EL (cell line): ENCODE results near the gene KRTCAP2.
A peak's percentile ranks its signal among the peaks of the same experiment; 100 is the strongest.
"Not testable (repeated sequence)": the region's sequence is repeated elsewhere in the genome, so short reads cannot be mapped to it uniquely, and the experiment has no call there.

Experiments used
- DNase-seq: peaks from one replicate; pipeline ENCODE4 v3.0.0-alpha.2; 2016

The KRTCAP2 gene

DNA sequence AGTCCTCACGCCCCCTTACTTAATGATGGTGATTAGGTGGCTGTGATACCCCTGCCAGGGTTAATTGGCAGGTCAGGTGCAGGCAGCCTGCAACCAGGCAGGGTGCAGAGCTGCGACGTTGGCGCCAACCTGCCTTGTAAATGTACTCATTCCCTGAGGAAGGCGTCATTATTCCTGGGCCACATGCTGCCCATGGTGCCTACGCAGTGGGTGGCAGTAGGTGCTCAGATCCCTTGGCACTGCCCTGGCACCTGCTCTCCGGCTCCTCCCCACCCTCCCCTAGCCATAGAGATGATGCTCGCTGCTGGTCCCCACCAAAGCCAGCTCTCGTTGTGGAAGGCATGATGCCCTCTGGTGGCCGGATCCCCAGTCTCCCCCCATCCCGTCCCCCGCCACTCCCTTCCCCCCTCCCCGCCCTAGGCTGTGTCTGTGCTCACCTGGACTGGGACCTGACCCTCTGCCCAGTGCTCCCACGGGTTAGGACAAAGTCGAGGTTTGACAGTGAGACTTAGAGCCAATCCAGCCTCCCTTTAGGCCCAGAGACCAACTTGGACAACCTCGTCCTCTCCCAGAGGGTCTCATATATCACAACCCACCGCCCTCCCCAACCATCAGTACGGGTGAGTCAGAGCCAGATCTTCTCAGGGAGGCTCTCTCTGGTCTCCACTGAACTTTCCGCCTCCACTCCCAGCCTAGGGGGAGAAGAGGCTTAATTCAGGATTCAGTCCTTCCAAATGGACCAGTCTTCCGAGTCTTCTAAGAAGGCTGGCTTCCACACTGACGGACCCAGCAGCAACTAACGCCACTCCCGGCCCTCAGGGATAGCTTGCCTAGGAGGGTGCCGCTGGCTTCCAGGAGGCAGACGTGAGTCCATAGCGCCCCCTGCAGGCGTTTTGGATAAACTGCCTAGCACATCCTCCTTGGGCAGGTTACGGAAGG lies 5.7 kb downstream of the KRTCAP2 start:
- peak; percentile 84 for DNase-seq

DNA sequence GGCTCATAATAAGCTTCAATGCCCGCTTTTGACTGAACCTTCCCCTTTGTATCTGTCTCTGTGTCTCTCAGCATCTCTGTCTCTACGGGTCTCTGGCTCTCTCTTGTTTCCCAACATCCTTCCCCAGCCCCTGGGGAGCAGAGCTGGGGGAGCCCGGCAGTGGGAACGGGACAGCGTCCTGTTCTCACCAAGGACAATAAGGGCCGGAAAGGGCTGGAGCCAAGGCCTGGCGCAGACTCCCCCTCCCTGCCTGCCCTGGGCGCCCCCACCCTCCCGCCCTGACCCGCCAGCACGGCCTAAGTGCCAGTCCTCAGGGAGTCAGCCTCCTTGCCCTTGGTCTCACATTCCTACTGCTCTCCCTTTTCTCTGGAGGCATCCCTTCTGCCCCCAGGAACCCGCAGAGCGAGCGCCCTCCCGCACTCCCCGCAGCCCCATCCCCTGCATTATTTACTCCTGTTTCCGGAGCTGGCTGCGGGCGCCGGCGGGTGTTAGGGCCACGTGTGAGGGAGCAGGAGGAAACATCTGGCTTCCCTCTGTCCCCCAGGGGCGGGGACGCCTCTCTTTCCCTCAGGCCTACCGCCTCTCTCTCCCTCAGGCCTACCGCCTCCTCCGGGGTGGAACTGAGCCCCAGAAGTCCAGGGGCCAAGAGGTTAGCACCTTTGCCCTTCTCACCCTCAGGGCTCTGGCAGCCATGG lies 6.5 kb downstream of the KRTCAP2 start:
- no peak for DNase-seq

DNA sequence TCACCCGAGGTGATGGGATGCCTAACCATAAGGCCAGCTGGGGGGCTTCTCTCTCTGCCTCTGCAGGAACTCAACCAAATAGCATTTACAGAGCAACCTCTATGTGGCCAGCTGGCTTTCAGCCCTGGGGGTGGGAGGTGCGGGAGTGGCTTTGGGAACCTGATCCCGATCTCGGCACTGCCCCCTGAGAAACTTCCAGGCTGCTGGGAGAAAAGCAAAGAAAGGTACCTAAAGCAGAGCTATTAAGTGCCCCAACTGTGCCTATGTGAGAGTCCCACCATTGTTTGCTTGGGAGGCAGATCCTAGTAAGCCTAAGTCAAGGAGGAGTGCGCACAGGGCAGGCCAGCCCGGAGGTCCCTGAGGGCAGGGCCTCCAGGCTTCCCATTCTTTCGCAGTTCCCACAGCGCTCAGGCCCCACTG lies 7.0 kb downstream of the KRTCAP2 start:
- no peak for DNase-seq

DNA sequence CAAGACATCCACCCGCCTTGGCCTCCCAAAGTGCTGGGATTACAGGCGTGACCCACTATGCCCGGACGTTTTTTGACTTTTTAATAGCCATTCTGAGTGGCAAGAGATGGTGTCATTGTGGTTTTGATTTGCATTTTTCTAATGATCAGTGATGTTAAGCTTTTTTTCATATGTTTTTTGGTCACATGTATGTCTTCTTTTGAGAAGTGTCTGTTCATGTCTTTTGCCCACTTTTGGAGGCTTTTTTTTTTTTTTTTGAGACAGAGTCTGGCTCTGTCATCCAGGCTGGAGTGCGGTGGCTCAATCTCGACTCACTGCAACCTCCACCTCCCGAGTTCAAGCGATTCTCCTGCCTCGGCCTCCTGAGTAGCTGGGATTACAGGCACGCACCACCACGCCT lies 8.5 kb downstream of the KRTCAP2 start:
- not testable (repeated sequence) for DNase-seq

DNA sequence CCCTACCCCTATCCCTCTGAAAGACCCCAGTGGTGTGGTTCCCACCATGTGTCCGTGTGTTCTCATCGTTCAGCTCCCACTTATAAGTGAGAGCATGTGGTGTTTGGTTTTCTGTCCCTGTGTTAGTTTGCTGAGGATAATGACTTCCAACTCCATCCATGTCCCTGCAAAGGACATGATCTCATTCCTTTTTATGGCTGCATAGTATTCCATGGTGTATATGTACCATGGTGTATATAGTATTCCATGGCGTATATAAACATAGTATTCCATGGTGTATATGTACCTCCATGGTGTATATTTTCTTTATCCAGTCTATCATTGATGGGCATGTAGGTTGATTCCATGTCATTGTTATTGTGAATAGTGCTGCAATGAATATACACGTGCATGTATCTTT lies 9.3 kb downstream of the KRTCAP2 start:
- not testable (repeated sequence) for DNase-seq

DNA sequence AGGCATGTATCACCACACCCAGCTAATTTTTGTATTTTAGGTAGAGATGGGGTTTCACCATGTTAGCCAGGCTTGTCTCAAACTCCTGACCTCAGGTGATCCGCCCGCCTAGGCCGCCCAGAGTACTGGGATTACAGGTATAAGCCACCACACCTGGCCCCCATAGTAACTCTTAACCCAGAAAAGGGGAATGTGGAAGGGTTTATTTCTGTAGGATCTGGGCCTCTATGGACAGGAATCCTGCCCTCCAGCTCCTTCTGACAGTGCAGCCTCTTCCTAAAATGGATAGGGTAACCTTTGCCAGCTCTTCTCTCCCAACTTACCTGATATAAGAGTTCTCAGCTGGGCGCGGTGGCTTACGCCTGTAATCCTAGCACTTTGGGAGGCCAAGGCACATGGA lies 10.5 kb downstream of the KRTCAP2 start:
- not testable (repeated sequence) for DNase-seq

DNA sequence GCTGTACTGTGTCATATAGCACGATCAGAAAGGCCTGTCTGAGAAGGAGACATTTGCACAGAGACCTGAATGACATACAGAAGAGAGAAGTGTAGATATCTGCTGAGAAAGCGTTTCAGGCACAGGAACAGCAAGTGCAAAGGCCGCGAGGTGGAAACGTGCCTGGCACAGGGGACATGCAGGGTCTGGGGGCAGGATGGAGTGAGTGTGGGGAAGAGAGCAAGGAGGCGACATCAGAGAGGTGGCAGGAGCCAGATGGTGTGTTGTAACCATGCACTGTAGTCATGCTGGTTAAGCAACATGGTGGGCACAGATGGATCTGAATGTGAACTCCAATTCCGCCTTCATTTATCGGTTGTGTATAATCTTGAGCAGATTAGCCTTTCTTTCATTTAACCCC lies 13.0 kb downstream of the KRTCAP2 start:
- no peak for DNase-seq

DNA sequence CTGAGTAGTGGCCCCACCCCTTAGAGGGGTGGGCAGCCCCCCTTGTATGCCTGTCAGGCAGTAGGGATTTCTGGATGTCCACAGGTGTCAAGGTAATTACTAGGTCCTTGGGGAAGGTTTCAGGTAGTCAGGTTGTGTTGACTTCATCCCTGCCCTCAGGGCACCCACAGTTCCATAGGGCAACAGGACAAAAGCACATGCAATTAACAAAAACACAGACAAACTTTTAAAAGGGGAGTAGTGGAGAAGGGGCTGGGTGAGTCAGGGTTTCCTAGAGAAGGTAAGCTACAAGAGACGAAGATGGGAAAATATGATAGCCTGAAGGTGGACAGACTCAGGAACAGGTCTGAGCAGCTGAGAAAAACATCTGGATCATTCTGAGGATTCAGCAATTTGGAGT lies 14.1 kb downstream of the KRTCAP2 start:
- DNase-seq, result no peak

DNA sequence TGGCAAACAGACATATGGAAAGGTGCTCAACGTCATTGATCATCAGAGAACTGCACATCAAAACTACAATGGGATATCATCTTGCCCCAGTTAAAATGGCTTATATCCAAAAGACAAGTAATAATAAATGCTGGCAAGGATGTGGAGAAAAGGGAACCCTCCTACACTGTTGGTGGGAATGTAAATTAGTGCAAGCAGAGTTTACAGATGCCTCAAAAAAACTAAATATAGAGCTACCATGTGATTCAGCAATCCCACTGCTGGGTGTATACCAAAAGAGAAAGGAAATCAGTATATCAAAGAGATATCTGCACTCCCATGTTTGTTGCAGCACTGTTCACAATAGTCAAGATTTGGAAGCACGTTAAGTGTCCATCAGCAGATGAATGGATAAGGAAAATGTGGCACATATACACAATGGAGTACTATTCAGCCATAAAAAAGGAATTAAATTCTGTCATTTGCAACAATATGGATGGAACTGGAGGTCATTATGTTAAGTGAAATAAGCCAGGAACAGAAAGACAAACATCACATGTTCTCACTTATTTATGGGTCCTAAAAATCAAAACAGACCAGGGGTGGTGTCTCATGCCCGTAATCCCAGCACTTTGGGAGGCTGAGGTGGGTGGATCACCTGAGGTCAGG lies 17.0 kb downstream of the KRTCAP2 start:
- DNase-seq, result not testable (repeated sequence)

DNA sequence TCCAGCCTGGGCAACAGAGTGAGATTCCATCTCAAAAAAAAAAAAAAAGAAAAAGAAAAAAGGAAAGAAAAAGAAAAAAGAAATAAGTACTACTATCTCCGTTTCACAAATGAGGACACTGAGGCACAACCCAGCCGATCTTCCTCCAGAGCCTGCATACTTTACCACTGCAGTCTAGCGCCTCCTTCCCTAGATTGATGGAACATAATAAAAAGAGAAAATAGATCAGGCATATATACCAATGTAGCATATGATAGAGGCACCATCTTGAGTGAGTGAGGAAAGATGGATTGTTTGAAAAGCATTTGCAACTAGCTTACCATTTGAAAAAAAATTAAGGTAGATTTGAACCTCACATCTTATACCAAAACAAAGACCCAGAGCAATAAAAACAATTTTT lies 27.6 kb downstream of the KRTCAP2 start:
- no peak for DNase-seq

DNA sequence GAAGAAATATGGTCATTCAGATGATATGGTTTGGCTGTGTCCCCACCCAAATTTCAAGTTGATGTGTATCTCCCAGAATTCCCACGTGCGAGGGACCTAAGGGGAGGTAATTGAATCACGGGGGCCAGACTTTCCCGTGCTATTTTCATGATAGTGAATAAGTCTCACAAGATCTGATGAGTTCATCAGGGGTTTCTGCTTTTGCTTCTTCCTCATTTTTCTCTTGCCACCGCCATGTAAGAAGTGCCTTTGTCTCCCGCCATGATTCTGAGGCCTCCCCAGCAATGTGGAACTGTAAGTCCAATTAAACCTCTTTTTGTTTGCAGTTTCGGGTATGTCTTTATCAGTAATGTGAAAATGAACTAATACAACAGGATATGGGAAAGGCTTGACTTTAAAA lies 31.4 kb downstream of the KRTCAP2 start:
- no peak for DNase-seq

DNA sequence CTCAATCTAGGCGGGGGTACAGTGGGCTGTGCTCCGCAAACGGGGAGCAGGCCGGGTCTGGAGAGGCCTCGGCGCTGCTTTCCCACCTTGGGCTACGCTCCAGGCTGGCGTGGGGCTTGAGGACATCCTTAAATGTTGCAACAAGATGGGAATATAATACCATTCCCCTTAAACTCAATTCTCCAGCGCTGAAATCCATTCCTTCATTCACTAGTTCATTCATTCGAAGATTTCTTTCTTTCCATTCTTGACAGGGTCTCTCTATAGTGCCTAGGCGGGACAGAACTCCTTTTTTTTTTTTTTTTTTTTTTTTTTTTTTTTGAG lies 32.5 kb downstream of the KRTCAP2 start:
- DNase-seq, result no peak

DNA sequence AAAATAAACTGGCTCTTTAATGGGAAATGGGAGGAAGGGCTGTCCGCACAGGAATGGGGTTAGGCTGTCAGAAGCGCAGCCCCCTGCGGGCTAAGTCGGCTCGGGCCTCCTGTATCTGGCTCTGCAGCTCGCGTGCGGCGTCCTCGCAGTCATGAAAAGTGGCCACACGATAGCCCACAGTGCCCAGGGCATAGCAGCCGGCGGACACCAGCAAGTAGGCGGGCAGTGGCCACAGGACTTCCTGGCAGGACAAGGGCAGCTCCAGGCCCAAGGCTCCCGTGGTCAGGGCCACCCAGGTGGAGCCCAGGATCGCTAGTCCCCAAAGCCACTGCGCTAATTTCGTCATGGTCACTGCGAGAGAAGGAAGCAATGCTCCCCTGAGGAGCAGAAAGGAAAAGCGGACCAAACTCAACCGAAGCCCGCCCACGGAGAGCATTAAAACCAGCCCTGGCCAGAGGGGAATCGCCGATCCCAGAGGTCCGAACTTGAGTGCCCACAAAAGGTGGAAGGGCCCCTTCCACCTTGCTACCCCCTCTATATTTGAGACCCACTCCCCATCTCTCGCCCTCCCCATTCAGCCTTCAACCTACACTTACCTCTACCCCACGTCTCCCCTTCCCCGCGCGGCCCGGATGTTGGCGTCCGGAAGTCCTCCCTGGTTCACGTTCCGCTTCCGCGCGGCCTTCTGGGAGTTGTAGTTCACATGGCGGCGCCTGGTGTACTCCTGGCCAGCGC lies 33.0 kb downstream of the KRTCAP2 start, which contains the start of gene DPM3:
TSS of gene DPM3 (minus strand) at position 637 of the 735 bp plus-strand sequence. CDS start at position 346, 291 bp downstream.
- DNase-seq, result peak; percentile 80

DNA sequence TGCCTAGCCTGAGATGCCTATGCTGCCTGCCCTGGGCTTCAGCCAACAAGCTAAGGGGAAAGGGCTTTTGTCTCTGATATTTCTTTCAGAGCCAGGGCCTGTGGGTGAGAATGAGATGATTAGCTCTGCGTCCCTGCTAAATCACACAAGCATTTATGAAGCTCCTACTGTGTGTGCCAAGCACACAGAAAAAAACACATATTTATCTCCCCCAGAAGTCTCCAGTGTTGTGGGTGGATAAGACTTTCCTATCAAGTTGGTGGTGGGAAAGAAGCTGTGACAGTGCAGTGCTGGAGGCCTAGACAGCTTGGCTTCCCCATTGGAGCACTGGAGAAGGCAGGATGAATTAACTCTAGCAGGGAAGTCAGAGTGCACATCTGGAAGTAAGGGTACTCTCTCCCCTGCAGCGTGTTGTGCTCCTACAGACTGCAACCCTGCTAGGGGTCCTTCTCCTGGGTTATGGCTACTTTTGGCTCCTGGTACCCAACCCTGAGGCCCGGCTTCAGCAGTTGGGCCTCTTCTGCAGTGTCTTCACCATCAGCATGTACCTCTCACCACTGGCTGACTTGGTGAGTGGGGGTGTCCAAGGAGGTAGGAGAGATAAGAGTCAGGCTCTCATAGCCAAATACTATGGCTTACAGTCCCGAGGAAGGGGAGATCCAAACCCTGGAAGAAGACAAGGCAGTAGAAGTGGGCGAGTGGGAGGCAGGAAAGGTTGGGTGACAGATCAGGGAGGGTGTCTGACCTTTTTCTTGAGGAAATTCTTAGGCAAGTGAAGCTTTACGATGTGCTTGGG lies 35.8 kb downstream of the KRTCAP2 start:
- DNase-seq, result no peak

DNA sequence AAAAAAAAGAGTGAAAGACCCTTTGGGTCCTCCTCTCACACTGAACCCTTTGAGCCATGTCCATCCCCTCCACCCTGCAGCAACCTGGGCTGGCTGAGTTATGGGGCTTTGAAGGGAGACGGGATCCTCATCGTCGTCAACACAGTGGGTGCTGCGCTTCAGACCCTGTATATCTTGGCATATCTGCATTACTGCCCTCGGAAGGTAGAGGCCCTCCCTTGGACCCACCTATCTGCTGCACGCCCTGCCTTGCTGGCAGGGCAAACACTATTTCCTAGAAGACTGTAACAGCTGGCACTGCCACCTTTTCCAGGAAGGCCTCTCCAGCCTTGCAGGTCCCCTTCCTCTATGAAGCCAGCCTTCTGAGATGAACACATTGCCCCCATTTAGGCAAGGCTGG lies 36.4 kb downstream of the KRTCAP2 start:
- DNase-seq, result no peak

DNA sequence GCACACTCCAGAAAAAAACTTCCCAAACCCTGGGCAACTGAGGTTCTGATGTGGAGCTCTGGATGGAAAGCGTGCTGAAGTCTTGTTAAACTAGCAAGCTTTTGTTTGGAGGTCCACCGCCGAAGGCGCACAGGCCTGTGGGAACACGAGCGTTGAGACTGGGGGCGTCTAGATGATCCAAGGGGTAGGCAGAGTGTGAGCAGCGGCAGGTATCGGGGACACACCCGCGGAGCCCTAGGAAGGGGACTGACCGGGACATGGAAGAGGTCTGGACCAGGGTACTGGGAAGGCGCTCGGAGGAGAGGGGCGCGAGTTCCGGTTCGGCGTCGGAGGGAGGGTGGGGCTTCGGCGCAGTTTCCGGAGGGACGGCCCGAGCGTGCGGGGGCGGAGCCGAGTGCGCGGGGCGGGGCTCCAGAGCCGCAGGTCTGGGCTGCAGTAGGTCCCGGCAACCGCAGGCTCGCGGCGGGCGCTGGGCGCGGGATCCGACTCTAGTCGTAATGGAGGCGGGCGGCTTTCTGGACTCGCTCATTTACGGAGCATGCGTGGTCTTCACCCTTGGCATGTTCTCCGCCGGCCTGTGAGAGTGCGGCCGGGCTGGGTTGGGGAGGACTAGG lies 37.6 kb downstream of the KRTCAP2 start, which contains the start of gene SLC50A1:
TSS of gene SLC50A1 (plus strand) at position 438 of the 614 bp plus-strand sequence. CDS start at position 498, 60 bp downstream.
- DNase-seq, result peak; percentile 94

DNA sequence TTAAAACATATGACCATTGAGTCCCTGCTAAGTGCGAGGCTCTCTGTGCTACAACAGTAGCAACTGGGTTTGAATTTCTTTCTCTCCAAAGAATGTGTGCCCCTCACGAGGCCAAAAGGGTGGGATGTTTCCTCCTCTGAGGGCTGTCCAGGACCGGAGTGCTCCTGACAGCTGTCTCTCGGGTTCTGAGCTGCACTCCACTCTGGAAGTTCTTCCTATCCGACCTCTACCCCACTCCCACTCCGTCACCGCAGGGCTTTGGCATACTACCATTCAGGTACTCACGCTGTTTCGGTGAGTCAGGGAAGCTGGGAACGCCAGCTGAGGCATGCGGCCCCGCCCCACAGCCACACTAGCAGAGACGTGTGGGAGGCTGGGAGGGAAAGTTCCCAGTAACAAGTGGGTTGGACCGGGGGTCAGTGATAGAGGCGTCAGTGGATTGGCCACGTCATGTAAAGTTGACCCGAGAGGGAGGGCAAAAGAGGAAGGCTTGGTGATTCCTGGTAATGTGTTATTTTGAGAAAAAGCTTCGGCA lies 38.2 kb downstream of the KRTCAP2 start:
- peak; percentile 96 for DNase-seq

DNA sequence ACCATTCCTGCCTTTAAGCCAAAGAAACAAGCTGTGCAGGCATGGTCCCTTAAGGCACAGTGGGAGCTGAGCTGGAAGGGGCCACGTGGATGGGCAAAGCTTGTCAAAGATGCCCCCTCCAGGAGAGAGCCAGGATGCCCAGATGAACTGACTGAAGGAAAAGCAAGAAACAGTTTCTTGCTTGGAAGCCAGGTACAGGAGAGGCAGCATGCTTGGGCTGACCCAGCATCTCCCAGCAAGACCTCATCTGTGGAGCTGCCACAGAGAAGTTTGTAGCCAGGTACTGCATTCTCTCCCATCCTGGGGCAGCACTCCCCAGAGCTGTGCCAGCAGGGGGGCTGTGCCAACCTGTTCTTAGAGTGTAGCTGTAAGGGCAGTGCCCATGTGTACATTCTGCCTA lies 38.8 kb downstream of the KRTCAP2 start:
- DNase-seq, result no peak

DNA sequence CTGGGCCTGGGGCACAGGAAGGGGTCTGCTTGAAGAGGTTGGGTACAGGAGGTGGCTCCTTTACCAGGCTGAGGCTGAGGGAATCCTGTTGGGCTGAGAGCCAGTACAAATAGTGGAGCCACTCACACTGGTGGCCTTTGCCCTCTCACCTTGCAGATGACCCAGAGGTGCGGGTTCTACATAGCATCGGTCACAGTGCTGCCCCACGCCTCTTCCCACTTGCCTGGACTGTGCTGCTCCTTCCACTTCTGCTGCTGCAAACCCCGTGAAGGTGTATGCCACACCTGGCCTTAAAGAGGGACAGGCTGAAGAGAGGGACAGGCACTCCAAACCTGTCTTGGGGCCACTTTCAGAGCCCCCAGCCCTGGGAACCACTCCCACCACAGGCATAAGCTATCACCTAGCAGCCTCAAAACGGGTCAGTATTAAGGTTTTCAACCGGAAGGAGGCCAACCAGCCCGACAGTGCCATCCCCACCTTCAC lies 39.3 kb downstream of the KRTCAP2 start:
- DNase-seq, result no peak

DNA sequence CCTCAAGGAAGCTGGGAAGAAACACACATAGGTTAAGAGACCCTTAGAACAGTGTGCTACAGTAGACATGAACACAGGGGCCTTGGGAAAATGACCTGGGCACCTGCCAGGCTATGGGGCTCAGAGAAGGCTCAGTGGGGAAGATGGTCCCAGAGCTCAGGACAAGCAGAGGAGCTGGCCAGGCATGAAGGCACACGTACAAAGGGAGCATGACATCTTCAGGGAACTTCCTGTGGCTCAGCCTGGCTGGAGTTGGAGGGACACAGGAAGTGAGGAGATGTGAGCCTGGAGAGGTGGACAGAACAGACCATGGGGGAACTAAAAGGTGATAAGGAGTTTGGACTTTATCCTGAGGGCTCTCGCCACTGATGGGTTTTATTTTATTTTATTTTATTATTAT lies 41.2 kb downstream of the KRTCAP2 start:
- DNase-seq, result no peak

DNA sequence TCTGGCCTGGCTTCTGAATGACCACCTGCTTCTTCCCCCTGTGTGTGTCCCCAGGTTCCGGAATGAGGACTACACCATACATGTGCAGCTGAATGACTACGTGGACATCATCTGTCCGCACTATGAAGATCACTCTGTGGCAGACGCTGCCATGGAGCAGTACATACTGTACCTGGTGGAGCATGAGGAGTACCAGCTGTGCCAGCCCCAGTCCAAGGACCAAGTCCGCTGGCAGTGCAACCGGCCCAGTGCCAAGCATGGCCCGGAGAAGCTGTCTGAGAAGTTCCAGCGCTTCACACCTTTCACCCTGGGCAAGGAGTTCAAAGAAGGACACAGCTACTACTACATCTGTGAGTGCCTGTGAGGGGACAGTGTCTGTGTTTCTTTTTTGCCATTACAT lies 41.8 kb downstream of the KRTCAP2 start:
- no peak for DNase-seq
